HG03175 (cell line): ENCODE data around the gene PNPO.
A peak's percentile ranks its signal among the peaks of the same experiment; 100 is the strongest.

Experiments used
- ATAC-seq: cut with Tn5 transposase; IDR thresholded peaks from one replicate; pipeline ENCODE4 v1.9.1; 2021; ENCODE audit warnings: mild to moderate bottlenecking, moderate library complexity; ENCODE audit not compliant: unreplicated experiment

The PNPO gene

GRCh38 chr17:47941246-47942095 is at the start of gene PNPO:
PNPO (plus strand) TSS chr17:47941571; CDS start chr17:47941676, 105 bp downstream.
- peak; percentile 95 for ATAC-seq

GRCh38 chr17:47894498-47895346 is 46.6 kb upstream of the PNPO start:
- no peak for ATAC-seq

GRCh38 chr17:47895347-47895855 is 46.0 kb upstream of the PNPO start:
- ATAC-seq, result no peak

- ATAC-seq, result peak; percentile 91
Measured at GRCh38 chr17:47895856-47896671, 45.3 kb upstream of the PNPO start, which contains the start of gene SP2. SP2 (plus strand) TSS chr17:47896236; CDS start chr17:47896287, 51 bp downstream.

GRCh38 chr17:47896672-47897490 is 44.5 kb upstream of the PNPO start:
- ATAC-seq, result no peak

GRCh38 chr17:47897561-47897960 is 43.8 kb upstream of the PNPO start:
- ATAC-seq, result no peak

GRCh38 chr17:47898241-47898640 is 43.1 kb upstream of the PNPO start:
- no peak for ATAC-seq

- no peak for ATAC-seq
Measured at GRCh38 chr17:47899643-47900042, 41.7 kb upstream of the PNPO start.

GRCh38 chr17:47901423-47901822 is 39.9 kb upstream of the PNPO start:
- no peak for ATAC-seq

- ATAC-seq, result no peak
Measured at GRCh38 chr17:47902039-47902744, 39.2 kb upstream of the PNPO start.

- ATAC-seq, result no peak
Measured at GRCh38 chr17:47905221-47905733, 36.1 kb upstream of the PNPO start.

GRCh38 chr17:47906443-47906842 is 34.9 kb upstream of the PNPO start:
- ATAC-seq, result no peak

- no peak for ATAC-seq
Measured at GRCh38 chr17:47907932-47908562, 33.3 kb upstream of the PNPO start.

- ATAC-seq, result no peak
Measured at GRCh38 chr17:47913050-47913449, 28.3 kb upstream of the PNPO start.

GRCh38 chr17:47914306-47914948 is 26.9 kb upstream of the PNPO start:
- no peak for ATAC-seq

GRCh38 chr17:47915776-47916398 is 25.5 kb upstream of the PNPO start:
- ATAC-seq, result no peak

- ATAC-seq, result no peak
Measured at GRCh38 chr17:47916489-47917208, 24.7 kb upstream of the PNPO start.
